D721Med (cell line): ENCODE measurements around the gene ACVRL1.

Experiments used
- DNase-seq: peaks from one replicate; pipeline ENCODE4 v3.0.0; 2011; ENCODE audit warnings: low spot score; ENCODE audit not compliant: insufficient read length
- FAIRE-seq: peaks from 2 replicates; lab custom pipeline; 2011; peaks lifted over from hg19 to GRCh38; lab: Jason Lieb, UNC
- CTCF ChIP-seq: IDR thresholded peaks from 2 replicates; pipeline ENCODE4 v1.5.1; 2012; ENCODE audit warnings: mild to moderate bottlenecking, control low read depth; ENCODE audit not compliant: insufficient read depth; ENCODE audit errors: missing control alignments

ACVRL1 gene

GRCh38 chr12:51893786-51894185 is 13.5 kb upstream of the ACVRL1 start:
- TF ChIP-seq CTCF: no peak
- FAIRE-seq (no peak), DNase-seq (no peak)

GRCh38 chr12:51895378-51896135 is 11.7 kb upstream of the ACVRL1 start:
- DNase-seq (no peak), FAIRE-seq (no peak)
- no peak for TF ChIP-seq CTCF

GRCh38 chr12:51896236-51896635 is 11.1 kb upstream of the ACVRL1 start:
- TF ChIP-seq CTCF: no peak
- no peak for DNase-seq

GRCh38 chr12:51897181-51897580 is 10.1 kb upstream of the ACVRL1 start:
- no peak for FAIRE-seq
- no peak for DNase-seq
- TF ChIP-seq CTCF: no peak

More at GRCh38 chr12:51896236-51896635, 11.1 kb upstream of the ACVRL1 start:
- no peak for FAIRE-seq

GRCh38 chr12:51898506-51898905 is 8.8 kb upstream of the ACVRL1 start:
- no peak for FAIRE-seq
- no peak for TF ChIP-seq CTCF

GRCh38 chr12:51898937-51899336 is 8.4 kb upstream of the ACVRL1 start:
- no peak for DNase-seq
- TF ChIP-seq CTCF: no peak
- no peak for FAIRE-seq

More at GRCh38 chr12:51898506-51898905, 8.8 kb upstream of the ACVRL1 start:
- DNase-seq: no peak

GRCh38 chr12:51900323-51900889 is 6.9 kb upstream of the ACVRL1 start:
- FAIRE-seq: no peak
- DNase-seq: no peak
- no peak for TF ChIP-seq CTCF
